Loucy (cell line): ENCODE measurements around the gene USP6.
"Not testable (repeated sequence)": the region's sequence is repeated elsewhere in the genome, so short reads cannot be mapped to it uniquely, and the experiment has no call there.

Experiments used
- EZH2phosphoT487 ChIP-seq: fragments of 200-600 bp; IDR thresholded peaks from 2 replicates; pipeline ENCODE4 v1.6.1; 2018; ENCODE audit warnings: antibody characterized with exemption, mild to moderate bottlenecking, moderate library complexity, borderline replicate concordance
- TF ChIP-seq, protein P1 (sequence below): fragments of 200-600 bp; sonication (generic); conservative IDR thresholded peaks from 2 replicates; pipeline ENCODE4 v1.5.1; 2014; ENCODE audit warnings: mild to moderate bottlenecking, antibody characterized with exemption, low read length

DNA sequence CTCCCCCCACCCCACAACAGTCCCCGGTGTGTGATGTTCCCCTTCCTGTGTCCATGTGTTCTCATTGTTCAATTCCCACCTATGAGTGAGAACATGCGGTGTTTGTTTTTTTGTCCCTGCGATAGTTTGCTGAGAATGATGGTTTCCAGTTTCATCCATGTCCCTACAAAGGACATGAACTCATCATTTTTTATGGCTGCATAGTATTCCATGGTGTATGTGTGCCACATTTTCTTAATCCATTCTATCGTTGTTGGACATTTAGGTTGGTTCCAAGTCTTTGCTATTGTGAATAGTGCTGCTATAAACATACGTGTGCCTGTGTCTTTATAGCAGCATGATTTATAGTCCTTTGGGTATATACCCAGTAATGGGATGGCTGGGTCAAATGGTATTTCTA lies 101.7 kb downstream of the USP6 start:
- TF ChIP-seq EZH2phosphoT487, result not testable (repeated sequence)
- TF ChIP-seq, protein P1, sequence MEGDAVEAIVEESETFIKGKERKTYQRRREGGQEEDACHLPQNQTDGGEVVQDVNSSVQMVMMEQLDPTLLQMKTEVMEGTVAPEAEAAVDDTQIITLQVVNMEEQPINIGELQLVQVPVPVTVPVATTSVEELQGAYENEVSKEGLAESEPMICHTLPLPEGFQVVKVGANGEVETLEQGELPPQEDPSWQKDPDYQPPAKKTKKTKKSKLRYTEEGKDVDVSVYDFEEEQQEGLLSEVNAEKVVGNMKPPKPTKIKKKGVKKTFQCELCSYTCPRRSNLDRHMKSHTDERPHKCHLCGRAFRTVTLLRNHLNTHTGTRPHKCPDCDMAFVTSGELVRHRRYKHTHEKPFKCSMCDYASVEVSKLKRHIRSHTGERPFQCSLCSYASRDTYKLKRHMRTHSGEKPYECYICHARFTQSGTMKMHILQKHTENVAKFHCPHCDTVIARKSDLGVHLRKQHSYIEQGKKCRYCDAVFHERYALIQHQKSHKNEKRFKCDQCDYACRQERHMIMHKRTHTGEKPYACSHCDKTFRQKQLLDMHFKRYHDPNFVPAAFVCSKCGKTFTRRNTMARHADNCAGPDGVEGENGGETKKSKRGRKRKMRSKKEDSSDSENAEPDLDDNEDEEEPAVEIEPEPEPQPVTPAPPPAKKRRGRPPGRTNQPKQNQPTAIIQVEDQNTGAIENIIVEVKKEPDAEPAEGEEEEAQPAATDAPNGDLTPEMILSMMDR, result not testable (repeated sequence)
